Left lung (tissue), 10 donors: Measurements from ENCODE around the gene PXN. TPM values are rescaled to one million over a fixed set of nuclear protein-coding genes. Genes with fewer than 3 reads are reported as not detected.

Experiments
- ATAC-seq: fragments of 200-7000 bp; cut with Tn5 transposase; one replicate; pipeline ENCODE4 v1.9.1; 2020; ENCODE audit warnings: moderate library complexity
- DNase-seq, 4 donors: peaks; one replicate each; pipeline ENCODE4 v3.0.0-alpha.2; 2013 to 2020
- H3K27ac ChIP-seq, 2 donors: fragments of 200-600 bp; sonication (generic) in 1 of 2; one replicate each; pipeline versions ENCODE4 v1.5.0 to v1.8.0; 2020 to 2021
- H3K27me3 ChIP-seq, 2 donors: fragments of 200-600 bp; sonication (generic) in 1 of 2; one replicate each; pipeline versions ENCODE4 v1.5.0 to v1.8.0; 2020 to 2021
- H3K36me3 ChIP-seq, 2 donors: fragments of 200-600 bp; sonication (generic) in 1 of 2; one replicate each; pipeline versions ENCODE4 v1.5.0 to v1.8.0; 2020 to 2021
- H3K4me1 ChIP-seq, 2 donors: fragments of 200-600 bp; one replicate each; pipeline ENCODE4 v1.8.0; 2021
- H3K4me3 ChIP-seq, 2 donors: fragments of 200-600 bp; sonication (generic) in 1 of 2; one replicate each; pipeline versions ENCODE4 v1.5.0 to v1.8.0; 2020 to 2021; ENCODE audit warnings: mild to moderate bottlenecking in 1 of 2
- H3K9me3 ChIP-seq, 2 donors: fragments of 200-600 bp; sonication (generic) in 1 of 2; one replicate each; pipeline versions ENCODE4 v1.5.0 to v1.8.0; 2020 to 2021
- intact Hi-C, 2 donors: fragments of 100-400 bp; cut with DNase I; formaldehyde crosslinking; loops; one replicate each; pipeline versions ENCODE4 v1.11.2 to v1.14.2; 2022
- polyA plus RNA-seq, 6 donors: library from polyadenylated mRNA; unstranded; fragments of 120-200 nt; gene quantifications; one replicate each; pipeline ENCODE4 v1.2.1, GENCODE V29; 2013; ENCODE audit not compliant: insufficient read length in 6 of 6
- total RNA-seq, 2 donors: library from RNA; stranded (reverse); fragmentation: NEBNext Ultra II Directional; extraction: Animal tissue kit (Norgen Biotek cat#: 25700); gene quantifications; one replicate each; pipeline ENCODE4 v1.2.1, GENCODE V29; 2021
- TF ChIP-seq, protein P1 (sequence below), 2 donors: fragments of 200-600 bp; sonication (generic) in 1 of 2; IDR thresholded peaks; one replicate each; pipeline versions ENCODE4 v1.5.0 to v1.8.0; 2021; ENCODE audit warnings: antibody characterized with exemption in 2 of 2
- donor health status: DM: no; HTN: yes; CAD: no.
- donor health status: DM: no; HTN: no; CAD: no.

Gene PXN
- total and polyA plus RNA-seq, 8 donors = 56.5 to 111 (median 64.4) TPM

DNA sequence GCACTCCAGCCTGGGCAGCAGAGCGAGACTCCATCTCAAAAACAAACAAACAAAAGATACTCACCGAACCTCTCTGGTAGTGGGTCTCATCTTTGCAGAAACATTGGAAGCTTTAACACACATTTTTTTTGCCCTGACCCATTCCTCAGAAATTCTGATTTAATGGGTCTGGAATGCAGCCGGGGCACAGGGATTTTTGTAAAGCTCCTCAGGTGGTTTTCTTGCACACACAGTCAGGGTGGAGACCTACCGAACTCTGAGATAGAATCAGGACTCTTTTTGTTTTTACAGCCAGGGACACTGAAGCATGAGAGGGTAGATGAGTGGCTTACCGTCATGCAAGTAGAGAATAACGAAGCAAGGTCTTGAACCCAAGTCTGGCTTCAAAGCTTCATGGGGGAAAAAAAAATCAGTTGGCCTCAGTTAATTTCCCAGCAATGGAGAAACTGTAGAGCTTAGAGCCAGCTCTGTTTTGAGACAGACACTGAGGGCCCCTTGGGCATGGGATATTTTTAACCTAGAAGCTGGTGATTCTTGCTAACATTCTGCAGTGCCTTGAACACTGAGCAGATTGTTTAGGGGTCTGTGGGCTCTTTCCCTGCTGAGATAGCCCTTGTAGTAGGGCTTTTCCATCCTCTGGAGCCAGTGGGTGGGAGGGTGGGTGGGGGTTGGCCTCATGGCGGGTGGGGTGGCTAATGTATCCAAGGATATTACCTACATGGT, 21.4 kb upstream of the PXN start:
- Histone ChIP-seq H3K4me1 (peaks cover 0 to 17% of the 10 kb centered on the region in 2 donors), H3K4me3 (no peak overlapping the region), H3K36me3 (no peaks in the 10 kb centered on the region), H3K27ac (no peak overlapping the region), H3K9me3 (no peaks in the 10 kb centered on the region), H3K27me3 (no peaks in the 10 kb centered on the region)
- ATAC-seq (no peak), DNase-seq (no peak)
- TF ChIP-seq, protein P1, sequence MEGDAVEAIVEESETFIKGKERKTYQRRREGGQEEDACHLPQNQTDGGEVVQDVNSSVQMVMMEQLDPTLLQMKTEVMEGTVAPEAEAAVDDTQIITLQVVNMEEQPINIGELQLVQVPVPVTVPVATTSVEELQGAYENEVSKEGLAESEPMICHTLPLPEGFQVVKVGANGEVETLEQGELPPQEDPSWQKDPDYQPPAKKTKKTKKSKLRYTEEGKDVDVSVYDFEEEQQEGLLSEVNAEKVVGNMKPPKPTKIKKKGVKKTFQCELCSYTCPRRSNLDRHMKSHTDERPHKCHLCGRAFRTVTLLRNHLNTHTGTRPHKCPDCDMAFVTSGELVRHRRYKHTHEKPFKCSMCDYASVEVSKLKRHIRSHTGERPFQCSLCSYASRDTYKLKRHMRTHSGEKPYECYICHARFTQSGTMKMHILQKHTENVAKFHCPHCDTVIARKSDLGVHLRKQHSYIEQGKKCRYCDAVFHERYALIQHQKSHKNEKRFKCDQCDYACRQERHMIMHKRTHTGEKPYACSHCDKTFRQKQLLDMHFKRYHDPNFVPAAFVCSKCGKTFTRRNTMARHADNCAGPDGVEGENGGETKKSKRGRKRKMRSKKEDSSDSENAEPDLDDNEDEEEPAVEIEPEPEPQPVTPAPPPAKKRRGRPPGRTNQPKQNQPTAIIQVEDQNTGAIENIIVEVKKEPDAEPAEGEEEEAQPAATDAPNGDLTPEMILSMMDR (IDR thresholded peaks at IDR 0.05) = no peak
- intact Hi-C loops = no loop called here

DNA sequence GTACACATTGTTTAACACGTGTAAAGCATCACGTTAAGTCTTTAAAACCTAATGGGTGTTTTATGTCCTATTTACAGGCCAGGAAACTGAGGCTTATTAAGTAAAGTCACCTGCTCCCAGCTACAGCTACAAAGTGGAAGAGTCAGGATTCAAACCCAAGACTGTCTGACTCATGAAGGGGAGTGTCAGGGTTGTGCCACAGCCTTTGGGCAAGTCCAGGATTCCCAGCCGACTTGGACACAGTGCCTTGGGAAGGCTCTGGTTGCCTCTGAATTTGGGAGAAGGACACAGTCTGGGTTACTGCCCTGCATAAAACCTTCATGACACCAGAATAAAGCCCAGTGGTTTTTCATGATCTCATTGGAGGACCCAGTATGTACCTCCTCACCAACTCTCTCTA, 18.9 kb upstream of the PXN start:
- Histone ChIP-seq H3K27me3 (no peaks in the 10 kb centered on the region), H3K36me3 (no peaks in the 10 kb centered on the region), H3K4me1 (no peaks in the 10 kb centered on the region), H3K9me3 (no peaks in the 10 kb centered on the region), H3K27ac (no peak overlapping the region), H3K4me3 (no peak overlapping the region)
- DNase-seq (no peak), ATAC-seq (no peak)
- TF ChIP-seq, protein P1 (IDR thresholded peaks at IDR 0.05) = no peak
- intact Hi-C loops = no loop called here

DNA sequence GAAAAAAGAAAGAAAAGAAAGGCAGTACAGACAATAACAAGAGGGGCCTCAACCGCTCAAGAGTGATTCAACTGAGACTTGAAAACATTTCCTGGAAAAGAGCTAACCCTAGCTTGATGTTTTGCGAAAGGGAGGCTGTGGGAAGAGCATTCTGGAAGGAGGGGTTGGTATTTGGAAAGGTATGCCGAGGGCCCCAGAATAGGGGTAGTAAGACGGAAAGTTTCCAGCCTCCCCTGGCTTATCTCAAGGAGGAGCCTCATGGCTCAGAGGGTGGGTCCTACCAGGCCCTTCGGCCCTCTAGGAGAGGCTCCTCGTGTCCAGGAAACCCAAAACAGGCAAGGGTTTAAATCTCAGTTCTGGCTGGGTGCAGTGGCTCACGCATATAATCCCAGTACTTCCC, 17.8 kb upstream of the PXN start:
- Histone ChIP-seq H3K4me1 (no peaks in the 10 kb centered on the region), H3K9me3 (no peaks in the 10 kb centered on the region), H3K4me3 (no peak overlapping the region), H3K27ac (no peak overlapping the region), H3K36me3 (no peaks in the 10 kb centered on the region), H3K27me3 (no peaks in the 10 kb centered on the region)
- ATAC-seq (peak; percentile 68), DNase-seq (no peak)
- TF ChIP-seq, protein P1 (IDR thresholded peaks at IDR 0.05) = no peak
- intact Hi-C loops = no loop called here

DNA sequence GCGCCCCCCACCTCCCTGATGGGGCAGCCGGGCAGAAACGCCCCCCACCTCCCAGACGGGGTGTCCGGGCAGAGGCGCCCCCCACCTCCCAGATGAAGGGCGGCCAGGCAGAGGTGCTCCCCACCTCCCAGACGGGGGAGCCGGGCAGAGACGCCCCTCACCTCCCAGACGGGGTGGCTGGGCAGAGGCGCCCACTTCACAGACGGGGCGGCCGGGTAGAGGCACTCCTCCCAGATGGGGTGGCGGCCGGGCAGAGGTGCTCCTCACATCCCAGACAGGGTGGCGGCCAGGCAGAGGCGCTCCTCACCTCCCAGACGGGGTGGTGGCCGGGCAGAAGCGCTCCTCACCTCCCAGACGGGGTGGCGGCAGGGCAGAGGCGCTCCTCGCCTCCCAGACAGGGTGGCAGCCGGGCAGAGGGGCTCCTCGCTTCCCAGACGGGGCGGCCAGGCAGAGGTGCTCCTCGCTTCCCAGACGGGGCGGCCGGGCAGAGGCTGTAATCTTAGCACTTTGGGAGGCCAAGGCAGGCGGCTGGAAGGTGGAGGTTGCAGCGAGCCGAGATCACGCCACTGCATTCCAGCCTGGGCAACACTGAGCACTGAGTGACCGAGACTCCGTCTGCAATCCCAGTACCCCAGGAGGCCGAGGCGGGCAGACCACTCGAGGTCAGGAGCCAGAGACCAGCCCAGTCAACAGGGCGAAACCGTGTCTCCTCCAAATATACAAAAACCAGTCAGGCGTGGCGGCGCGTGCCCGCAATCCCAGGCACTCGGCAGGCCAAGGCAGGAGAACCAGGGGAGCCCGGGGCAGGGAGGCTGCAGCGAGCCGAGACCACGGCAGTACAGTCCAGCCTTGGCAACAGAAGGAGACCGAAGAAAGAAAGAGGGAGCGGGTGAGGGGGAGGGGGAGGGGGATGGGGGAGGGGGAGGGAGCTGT, 12.9 kb upstream of the PXN start:
- DNase-seq (no peak), ATAC-seq (no peak)
- no peak overlapping the region for H3K27ac ChIP-seq
- TF ChIP-seq, protein P1 (IDR thresholded peaks at IDR 0.05) = no peak
- intact Hi-C loops = no loop called here
- H3K27me3 ChIP-seq = no peaks in the 10 kb centered on the region
- H3K4me3 ChIP-seq = no peak overlapping the region
- no peaks in the 10 kb centered on the region for H3K9me3 ChIP-seq
- no peaks in the 10 kb centered on the region for H3K4me1 ChIP-seq
- no peaks in the 10 kb centered on the region for H3K36me3 ChIP-seq

DNA sequence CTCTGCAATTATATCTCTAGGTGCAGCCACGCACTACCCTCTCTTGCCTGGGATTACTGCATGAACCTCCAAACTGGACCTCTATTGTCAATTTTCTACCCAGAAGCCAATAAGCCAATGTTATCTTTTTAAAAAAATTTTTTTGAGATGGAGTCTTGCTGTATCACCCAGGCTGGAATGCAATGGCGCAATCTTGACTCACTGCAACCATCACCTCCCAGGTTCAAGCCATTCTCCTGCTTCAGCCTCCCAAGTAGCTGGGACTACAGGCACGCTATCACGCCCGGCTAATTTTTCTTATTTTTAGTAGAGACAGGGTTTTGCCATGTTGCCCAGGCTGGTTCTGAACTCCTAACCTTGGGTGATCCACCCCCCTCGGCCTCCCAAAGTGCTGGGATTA, 11.2 kb upstream of the PXN start:
- no peaks in the 10 kb centered on the region for H3K27me3 ChIP-seq
- H3K4me1 ChIP-seq = no peaks in the 10 kb centered on the region
- H3K4me3 ChIP-seq = no peak overlapping the region
- no peaks in the 10 kb centered on the region for H3K9me3 ChIP-seq
- no peaks in the 10 kb centered on the region for H3K36me3 ChIP-seq
- intact Hi-C loops = no loop called here
- DNase-seq (no peak), ATAC-seq (peak; percentile 29)
- H3K27ac ChIP-seq = no peak overlapping the region
- TF ChIP-seq, protein P1 (IDR thresholded peaks at IDR 0.05) = no peak
